Skeletal muscle tissue (tissue), 4 donors: Measurements from ENCODE around the gene C3orf70. TPM values are rescaled to one million over a fixed set of nuclear protein-coding genes. Genes with fewer than 3 reads are reported as not detected.
"Not testable (repeated sequence)": the region's sequence is repeated elsewhere in the genome, so short reads cannot be mapped to it uniquely, and the experiment has no call there.

ENCODE experiments used
- H3K27ac ChIP-seq: one replicate; pipeline ENCODE4 v1.7.0; 2013; ENCODE audit warnings: mild to moderate bottlenecking, low read depth, low read length, inconsistent platforms
- H3K27me3 ChIP-seq, 3 donors: one replicate each; pipeline ENCODE4 v1.7.0; 2013; ENCODE audit warnings: low read length in 3 of 3; ENCODE audit not compliant: control insufficient read depth in 3 of 3, insufficient read depth in 3 of 3
- H3K36me3 ChIP-seq, 3 donors: one replicate each; pipeline ENCODE4 v1.7.0; 2013; ENCODE audit warnings: low read length in 3 of 3; ENCODE audit not compliant: control insufficient read depth in 3 of 3, insufficient read depth in 3 of 3
- H3K4me1 ChIP-seq, 3 donors: one replicate each; pipeline ENCODE4 v1.7.0; 2013; ENCODE audit warnings: low read length in 3 of 3, mild to moderate bottlenecking in 3 of 3; ENCODE audit not compliant: control insufficient read depth in 3 of 3, insufficient read depth in 3 of 3
- H3K4me3 ChIP-seq, 3 donors: one replicate each; pipeline ENCODE4 v1.7.0; 2013; ENCODE audit warnings: low read length in 3 of 3
- H3K9ac ChIP-seq, 3 donors: one replicate each; pipeline ENCODE4 v1.7.0; 2013; ENCODE audit warnings: low read length in 3 of 3, mild to moderate bottlenecking in 3 of 3, moderate library complexity in 2 of 3, low read depth in 1 of 3
- H3K9me3 ChIP-seq, 3 donors: one replicate each; pipeline ENCODE4 v1.7.0; 2013; ENCODE audit warnings: low read length in 3 of 3; ENCODE audit not compliant: control insufficient read depth in 3 of 3
- total RNA-seq: library from RNA; depleted of rRNA; stranded (reverse); fragments of >200 nt; gene quantifications from one replicate; pipeline ENCODE4 v1.2.3, GENCODE V29; 2014
- donor health status: Osteomylitis.

Gene C3orf70
- total RNA-seq, 1 donor from 2014 or later, result 4.2 TPM

DNA sequence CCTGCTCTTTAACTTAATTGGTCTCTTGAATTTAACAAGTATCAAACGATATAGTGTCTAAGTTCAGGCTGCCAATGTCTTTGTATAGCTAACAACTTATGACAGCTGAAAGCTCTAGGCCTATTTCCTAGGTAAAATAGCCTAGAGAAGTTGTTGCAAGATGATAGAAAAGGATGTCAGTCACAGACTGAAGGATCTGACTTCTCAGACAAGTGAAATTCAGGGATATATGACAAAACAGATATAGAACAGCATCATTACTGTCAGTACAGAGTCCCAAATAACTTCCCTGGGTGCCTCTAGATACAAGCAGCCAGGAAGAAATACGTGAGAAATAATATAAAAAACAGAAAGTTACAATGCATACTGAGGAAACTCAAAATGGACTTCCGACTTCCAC is 26.7 kb downstream of the C3orf70 start:
- H3K27ac ChIP-seq, result no peak overlapping the region
- H3K36me3 ChIP-seq, result no peaks in the 10 kb centered on the region
- no peak overlapping the region for H3K4me3 ChIP-seq
- no peaks in the 10 kb centered on the region for H3K27me3 ChIP-seq
- H3K9ac ChIP-seq, result no peak overlapping the region
- no peaks in the 10 kb centered on the region for H3K9me3 ChIP-seq
- no peaks in the 10 kb centered on the region for H3K4me1 ChIP-seq

DNA sequence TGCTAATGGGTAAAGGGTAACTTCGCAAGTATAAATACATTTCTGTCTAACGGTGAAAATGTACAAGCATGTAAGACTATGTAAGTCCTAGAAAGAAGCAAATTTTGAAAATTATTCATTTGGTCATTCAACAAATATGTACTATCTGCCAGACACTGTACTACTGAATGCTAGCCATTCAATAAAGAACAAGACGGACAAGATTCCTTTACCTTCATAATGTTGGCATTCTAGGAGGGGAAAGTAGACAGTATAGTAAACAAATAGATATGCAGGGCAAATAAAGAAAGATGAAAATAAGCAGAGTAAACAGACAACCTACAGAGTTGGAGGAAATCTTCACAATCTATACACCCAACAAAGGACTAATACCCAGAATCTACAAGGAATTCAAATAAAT is 32.7 kb downstream of the C3orf70 start:
- Histone ChIP-seq H3K27ac (no peak overlapping the region), H3K9me3 (no peaks in the 10 kb centered on the region), H3K27me3 (peaks cover 0 to 2% (median 0%) of the 10 kb centered on the region in 3 donors), H3K4me1 (no peaks in the 10 kb centered on the region), H3K9ac (no peak overlapping the region), H3K4me3 (no peak overlapping the region), H3K36me3 (no peaks in the 10 kb centered on the region)

DNA sequence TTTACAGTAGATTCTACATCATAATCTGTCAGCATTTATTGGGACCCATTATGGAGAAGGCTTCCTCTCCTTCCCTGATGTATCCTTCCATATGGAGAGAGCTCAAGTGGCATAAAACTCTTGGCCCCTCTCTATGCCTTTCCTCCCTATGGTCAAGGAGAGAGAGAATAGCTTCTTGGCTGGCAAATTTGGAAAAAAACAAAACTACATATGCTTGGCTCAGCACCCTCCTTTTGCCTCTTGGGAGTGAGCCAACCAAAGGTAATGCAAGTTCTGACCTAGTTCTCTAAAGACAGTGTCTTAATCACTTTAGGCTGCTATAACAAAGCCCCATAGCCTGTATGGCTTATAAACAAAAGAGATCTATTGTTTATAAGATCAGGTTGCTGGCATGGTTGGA is 37.5 kb downstream of the C3orf70 start:
- H3K9me3 ChIP-seq, result no peaks in the 10 kb centered on the region
- H3K4me1 ChIP-seq, result no peaks in the 10 kb centered on the region
- H3K9ac ChIP-seq, result no peak overlapping the region
- H3K4me3 ChIP-seq, result no peak overlapping the region
- H3K36me3 ChIP-seq, result no peaks in the 10 kb centered on the region
- H3K27me3 ChIP-seq, result peaks cover 0 to 2% (median 0%) of the 10 kb centered on the region in 3 donors
- no peak overlapping the region for H3K27ac ChIP-seq

DNA sequence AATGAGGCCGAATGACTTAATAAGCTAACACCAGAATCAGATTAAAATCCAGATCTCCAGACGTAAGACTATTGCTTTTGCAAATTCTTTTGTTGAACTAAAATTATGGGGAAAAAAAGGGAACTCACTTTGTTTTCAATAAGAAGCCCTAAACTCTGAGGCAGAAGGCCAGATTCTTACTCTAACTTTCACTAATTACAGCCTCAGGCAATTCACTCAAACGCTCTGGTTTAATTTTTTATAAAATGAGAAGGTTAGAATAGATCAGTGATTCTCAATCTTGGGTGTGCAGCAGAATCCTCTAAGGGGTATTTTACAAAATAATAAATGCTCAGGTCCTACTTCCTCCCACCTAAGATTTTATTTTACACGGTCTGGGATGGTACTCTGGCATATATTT is 38.1 kb downstream of the C3orf70 start:
- Histone ChIP-seq H3K9me3 (no peaks in the 10 kb centered on the region), H3K4me1 (no peaks in the 10 kb centered on the region), H3K9ac (no peak overlapping the region), H3K27me3 (no peaks in the 10 kb centered on the region), H3K36me3 (no peaks in the 10 kb centered on the region), H3K4me3 (no peak overlapping the region), H3K27ac (no peak overlapping the region)

DNA sequence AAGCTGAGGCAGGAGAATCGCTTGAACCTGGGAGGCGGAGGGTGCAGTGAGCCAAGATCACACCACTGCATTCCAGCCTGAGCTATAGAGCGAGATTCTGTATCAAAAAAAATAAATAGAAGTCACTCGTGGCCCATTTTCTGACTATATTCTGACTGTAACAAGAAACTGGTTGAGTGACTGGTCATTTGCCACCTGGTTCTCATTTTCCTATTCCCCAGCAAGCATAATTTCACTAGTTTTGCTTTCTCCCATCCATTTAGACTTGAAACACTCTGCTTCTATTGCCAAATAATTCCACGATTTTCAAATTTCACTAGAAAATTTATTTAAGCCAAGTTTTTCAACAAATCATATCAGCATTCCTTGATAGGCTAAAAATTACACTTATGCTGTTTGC is 40.7 kb downstream of the C3orf70 start:
- Histone ChIP-seq H3K4me1 (no peaks in the 10 kb centered on the region), H3K4me3 (no peak overlapping the region), H3K9me3 (no peaks in the 10 kb centered on the region), H3K27me3 (no peaks in the 10 kb centered on the region), H3K27ac (no peak overlapping the region), H3K9ac (no peak overlapping the region), H3K36me3 (no peaks in the 10 kb centered on the region)

DNA sequence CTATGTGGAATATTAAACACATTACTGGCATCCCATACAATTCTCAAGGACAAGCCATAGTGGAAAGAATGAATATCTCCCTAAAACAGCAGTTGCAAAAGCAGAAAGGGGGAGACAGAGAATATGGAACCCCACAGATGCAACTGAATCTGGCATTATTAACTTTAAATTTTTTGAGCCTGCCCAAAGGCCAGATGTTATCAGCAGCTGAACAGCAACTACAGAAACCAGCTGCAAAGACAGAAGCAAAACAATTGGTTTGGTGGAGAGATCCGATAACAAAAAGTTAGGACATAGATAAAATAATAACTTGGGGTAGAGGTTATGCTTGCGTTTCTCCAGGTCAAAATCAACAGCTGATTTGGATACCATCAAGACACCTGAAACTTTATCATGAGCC is 43.8 kb downstream of the C3orf70 start:
- not testable (repeated sequence) for H3K4me3 ChIP-seq, H3K4me1 ChIP-seq, H3K27me3 ChIP-seq

DNA sequence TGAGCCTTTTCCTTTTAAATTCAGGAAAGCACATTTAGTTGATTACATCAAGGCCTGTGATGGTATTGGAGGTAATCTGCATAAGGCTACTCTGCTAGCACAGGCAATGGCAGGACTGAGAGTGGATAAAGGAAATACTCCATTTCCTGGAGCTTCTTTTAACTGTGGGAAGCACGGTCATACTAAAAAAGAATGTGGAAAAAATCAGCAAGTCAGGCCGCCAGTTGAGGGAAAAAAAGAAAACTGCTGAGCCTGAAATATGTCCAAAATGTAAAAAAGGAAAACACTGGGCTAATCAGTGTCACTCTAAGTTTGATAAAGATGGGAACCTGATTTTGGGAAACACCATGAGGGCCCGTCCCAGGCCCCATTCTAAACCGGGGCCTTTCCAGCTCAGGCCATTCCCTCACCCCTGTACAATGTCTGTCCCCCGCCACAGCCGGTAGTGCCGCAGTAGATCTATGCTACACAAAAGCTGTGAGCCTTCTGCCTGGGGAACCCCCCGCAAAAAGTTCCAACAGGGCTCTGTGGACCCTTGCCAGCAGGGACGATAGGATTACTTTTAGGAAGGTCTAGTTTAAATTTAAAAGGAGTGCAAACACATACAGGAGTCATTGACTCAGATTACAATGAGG is 46.5 kb downstream of the C3orf70 start:
- not testable (repeated sequence) for H3K4me3 ChIP-seq, H3K27ac ChIP-seq, H3K4me1 ChIP-seq, H3K9ac ChIP-seq, H3K36me3 ChIP-seq, H3K9me3 ChIP-seq, H3K27me3 ChIP-seq

More for the DNA sequence above, 43.8 kb downstream of the C3orf70 start:
- not testable (repeated sequence) for H3K9me3 ChIP-seq, H3K27ac ChIP-seq, H3K36me3 ChIP-seq, H3K9ac ChIP-seq

DNA sequence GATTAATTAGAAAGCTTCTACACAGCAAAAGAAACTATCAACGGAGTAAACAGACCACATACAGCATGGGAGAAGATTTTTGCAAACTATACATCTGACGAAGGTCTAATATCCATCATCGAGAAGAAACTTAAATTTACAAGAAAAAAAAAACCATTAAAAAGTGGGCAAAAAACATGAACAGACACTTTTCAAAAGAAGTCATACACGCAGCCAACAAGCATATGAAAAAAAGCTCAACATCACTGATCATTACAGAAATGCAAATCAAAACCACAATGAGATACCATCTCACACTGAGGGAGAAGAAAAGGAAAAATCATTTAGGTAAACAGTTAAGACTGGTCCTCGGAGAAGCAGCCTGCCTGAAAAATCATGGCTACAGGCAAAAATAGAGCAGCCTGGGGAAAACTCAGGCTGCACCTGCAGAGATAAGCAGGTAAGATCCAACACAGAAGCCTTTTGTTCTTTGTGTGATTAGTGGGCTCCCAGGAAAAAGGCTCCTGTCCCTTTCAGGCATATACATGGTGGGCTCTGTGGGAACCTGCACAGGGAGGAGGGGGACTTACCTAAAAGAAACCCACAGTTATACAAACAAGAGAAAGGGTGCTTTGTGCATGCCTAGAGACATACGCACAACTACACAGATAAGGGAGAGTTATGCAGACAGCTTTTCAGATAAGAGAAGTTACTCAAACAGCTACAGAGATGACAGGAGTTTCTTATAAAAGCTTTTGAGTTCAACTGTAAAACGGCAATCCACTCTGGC is 49.3 kb downstream of the C3orf70 start:
- Histone ChIP-seq H3K4me1 (no peaks in the 10 kb centered on the region), H3K36me3 (no peaks in the 10 kb centered on the region), H3K27me3 (no peaks in the 10 kb centered on the region), H3K27ac (no peak overlapping the region), H3K9me3 (peaks cover 0 to 6% (median 0%) of the 10 kb centered on the region in 3 donors), H3K9ac (no peak overlapping the region), H3K4me3 (no peak overlapping the region)

DNA sequence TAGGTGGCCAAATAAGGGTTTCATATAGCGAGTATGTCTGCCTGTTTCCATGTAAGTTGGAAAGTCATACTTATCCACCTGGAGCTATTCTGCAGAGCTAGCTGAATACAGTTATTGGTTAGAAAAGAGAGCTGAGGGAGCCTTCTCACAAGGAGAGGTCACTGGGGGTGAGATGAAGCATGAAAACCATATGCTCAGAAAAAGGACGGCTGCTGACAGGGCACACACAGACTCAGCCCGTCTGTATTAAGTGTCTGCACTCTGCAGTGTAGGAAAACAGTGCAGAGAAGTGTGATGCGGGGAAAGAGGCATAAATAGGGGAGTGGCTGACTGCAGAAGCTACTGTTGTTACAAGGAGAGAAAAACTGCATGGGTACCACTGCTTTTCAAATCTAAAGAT is 58.2 kb downstream of the C3orf70 start:
- Histone ChIP-seq H3K4me3 (no peak overlapping the region), H3K9ac (no peak overlapping the region), H3K27ac (no peak overlapping the region), H3K9me3 (no peaks in the 10 kb centered on the region), H3K4me1 (no peaks in the 10 kb centered on the region), H3K27me3 (no peaks in the 10 kb centered on the region), H3K36me3 (no peaks in the 10 kb centered on the region)

DNA sequence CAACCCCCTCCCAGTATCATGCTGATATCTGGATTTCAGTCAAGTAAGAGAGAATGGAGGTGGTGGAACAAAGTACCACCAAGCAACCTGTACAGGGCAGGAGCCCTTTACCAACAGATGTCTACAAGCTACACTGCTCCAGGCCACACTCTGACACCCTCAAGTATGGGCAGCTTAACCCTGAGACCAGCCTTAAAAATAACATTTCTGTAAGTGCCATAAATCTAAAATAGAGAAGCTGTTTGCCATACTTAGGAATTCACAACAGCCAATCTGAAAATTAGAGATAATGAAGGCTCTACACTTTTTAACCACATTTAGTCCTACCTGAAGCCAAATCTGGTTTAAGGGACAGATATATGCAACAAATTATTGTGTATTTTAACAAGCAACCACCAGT is 59.7 kb downstream of the C3orf70 start:
- Histone ChIP-seq H3K27me3 (no peaks in the 10 kb centered on the region), H3K9ac (no peak overlapping the region), H3K27ac (no peak overlapping the region), H3K36me3 (no peaks in the 10 kb centered on the region), H3K4me3 (no peak overlapping the region), H3K4me1 (no peaks in the 10 kb centered on the region), H3K9me3 (no peaks in the 10 kb centered on the region)
